Kidney epithelial cell (primary cell): ENCODE data around the gene DPP9. TPM values are rescaled to one million over a fixed set of nuclear protein-coding genes. Genes with fewer than 3 reads are reported as not detected.

ENCODE experiments used
- DNase-seq: peaks from one replicate; pipeline ENCODE4 v3.0.0-alpha.2; 2010; ENCODE audit warnings: low read depth
- H3K27me3 ChIP-seq: 2 replicates; pipeline ENCODE4 v1.6.0; 2011; ENCODE audit warnings: low read length; ENCODE audit not compliant: control insufficient read depth, insufficient read depth
- H3K36me3 ChIP-seq: 2 replicates; pipeline ENCODE4 v1.5.1; 2011; ENCODE audit warnings: low read length; ENCODE audit not compliant: control insufficient read depth, insufficient read depth
- H3K4me3 ChIP-seq: 2 replicates; pipeline ENCODE4 v1.5.1; 2011; ENCODE audit warnings: low read depth, mild to moderate bottlenecking, control low read depth, low read length
- CTCF ChIP-seq: IDR thresholded peaks from 2 replicates; pipeline ENCODE4 v1.5.1; 2011; ENCODE audit warnings: mild to moderate bottlenecking, moderate library complexity, low read length, control low read depth, inconsistent platforms; ENCODE audit not compliant: insufficient read depth, poor library complexity, severe bottlenecking
- total RNA-seq: library from RNA; depleted of rRNA; stranded (reverse); fragments of >200 nt; gene quantifications from 2 replicates; pipeline ENCODE4 v1.2.3, GENCODE V29; 2015

DPP9 gene
- total RNA-seq, 1 donor from 2014 or later: 67.8 TPM

GRCh38 chr19:4669723-4670480, 53.7 kb downstream of the DPP9 start, which contains the start of gene MYDGF:
Gene MYDGF, minus strand, starts transcription at chr19:4670342. Its CDS starts 8 bp downstream, at chr19:4670334.
- H3K36me3 ChIP-seq: no peaks in the 10 kb centered on the region

GRCh38 chr19:4664642-4665041, 59.0 kb downstream of the DPP9 start:
- Histone ChIP-seq H3K36me3 (peaks cover 3% of the 10 kb centered on the region), H3K4me3 (no peak overlapping the region), H3K27me3 (no peaks in the 10 kb centered on the region)
- no peak for TF ChIP-seq CTCF
- no peak for DNase-seq

More at GRCh38 chr19:4669723-4670480, 53.7 kb downstream of the DPP9 start, which contains the start of gene MYDGF:
- H3K4me3 ChIP-seq: peak within 1 kb of the TSS; percentile 57
- DNase-seq: peak; percentile 43
- no peak for TF ChIP-seq CTCF
- no peaks in the 10 kb centered on the region for H3K27me3 ChIP-seq

- Histone ChIP-seq H3K27me3 (no peaks in the 10 kb centered on the region), H3K4me3 (no peak overlapping the region), H3K36me3 (peaks cover 8% of the 10 kb centered on the region)
- no peak for DNase-seq
- no peak for TF ChIP-seq CTCF
Measured at GRCh38 chr19:4662812-4663211, 60.8 kb downstream of the DPP9 start.

- H3K36me3 ChIP-seq: peaks cover 8% of the 10 kb centered on the region
- no peak for TF ChIP-seq CTCF
- DNase-seq: no peak
- no peaks in the 10 kb centered on the region for H3K27me3 ChIP-seq
- H3K4me3 ChIP-seq: no peak overlapping the region
Measured at GRCh38 chr19:4662020-4662695, 61.5 kb downstream of the DPP9 start.

GRCh38 chr19:4660993-4661392, 62.6 kb downstream of the DPP9 start:
- H3K36me3 ChIP-seq: peaks cover 8% of the 10 kb centered on the region
- TF ChIP-seq CTCF: no peak
- H3K27me3 ChIP-seq: no peaks in the 10 kb centered on the region

More at GRCh38 chr19:4660993-4661392, 62.6 kb downstream of the DPP9 start:
- no peak for DNase-seq
- no peak overlapping the region for H3K4me3 ChIP-seq
